Neural cell (in vitro differentiated cells): ENCODE data around the gene STRA6. TPM values are rescaled to one million over a fixed set of nuclear protein-coding genes. Genes with fewer than 3 reads are reported as not detected.

Experiments used
- H2AFZ ChIP-seq: fragments of 200-600, 300-800 bp; sonication (generic), shearing (Covaris generic); 2 replicates; pipeline ENCODE4 v1.6.0; 2014; ENCODE audit warnings: low read depth, mild to moderate bottlenecking, antibody characterized with exemption, low read length, moderate library complexity
- H3F3A ChIP-seq: fragments of 200-600 bp; shearing (Covaris generic); 2 replicates; pipeline ENCODE4 v1.6.1; 2016; ENCODE audit warnings: mild to moderate bottlenecking, moderate library complexity, mixed read lengths, antibody characterized with exemption, low read length; ENCODE audit not compliant: insufficient read depth, poor library complexity, severe bottlenecking
- H3K27ac ChIP-seq: fragments of 200-600, 300-800 bp; sonication (generic), shearing (Covaris generic); 2 replicates; pipeline ENCODE4 v1.5.1; 2014; ENCODE audit warnings: mild to moderate bottlenecking, low read length, moderate library complexity
- H3K27me3 ChIP-seq: fragments of 300-800, 200-600 bp; sonication (generic), shearing (Covaris generic); 2 replicates; pipeline ENCODE4 v1.6.0; 2014; ENCODE audit warnings: mild to moderate bottlenecking, low read depth, low read length, moderate library complexity; ENCODE audit not compliant: insufficient read depth
- H3K36me3 ChIP-seq: fragments of 300-800, 200-600 bp; sonication (generic), shearing (Covaris generic); 2 replicates; pipeline ENCODE4 v1.5.1; 2014; ENCODE audit warnings: mild to moderate bottlenecking, antibody characterized with exemption, low read length, moderate library complexity; ENCODE audit not compliant: insufficient read depth
- H3K4me2 ChIP-seq: fragments of 300-800, 200-600 bp; sonication (generic), shearing (Covaris generic); 2 replicates; pipeline ENCODE4 v1.6.0; 2014; ENCODE audit warnings: mild to moderate bottlenecking, low read length
- H3K4me3 ChIP-seq: fragments of 300-800, 200-600 bp; sonication (generic), shearing (Covaris generic); 2 replicates; pipeline ENCODE4 v1.5.1; 2014; ENCODE audit warnings: mild to moderate bottlenecking, low read length, moderate library complexity
- H3K79me2 ChIP-seq: fragments of 200-600 bp; shearing (Covaris generic); replicated peaks from 2 replicates; pipeline ENCODE4 v1.6.0; 2014; ENCODE audit warnings: mild to moderate bottlenecking, low read length, moderate library complexity; ENCODE audit not compliant: insufficient read depth
- H3K9ac ChIP-seq: fragments of 300-800, 200-600 bp; sonication (generic), shearing (Covaris generic); 2 replicates; pipeline ENCODE4 v1.6.1; 2016; ENCODE audit warnings: mild to moderate bottlenecking, low read length, mixed read lengths
- H3K9me2 ChIP-seq: fragments of 200-600 bp; shearing (Covaris generic); 2 replicates; pipeline ENCODE4 v1.6.1; 2016; ENCODE audit warnings: mild to moderate bottlenecking, low read length, mixed read lengths; ENCODE audit not compliant: insufficient read depth
- H3K9me3 ChIP-seq: fragments of 200-600, 300-800 bp; sonication (generic), shearing (Covaris generic); 2 replicates; pipeline ENCODE4 v1.6.1; 2016; ENCODE audit warnings: mild to moderate bottlenecking, mixed run types, low read length, moderate library complexity, mixed read lengths
- H4K20me1 ChIP-seq: fragments of 200-600 bp; shearing (Covaris generic); 2 replicates; pipeline ENCODE4 v1.6.1; 2016; ENCODE audit warnings: mild to moderate bottlenecking, mixed run types; ENCODE audit not compliant: insufficient read depth
- EP300 ChIP-seq: fragments of 450-650 bp; conservative IDR thresholded peaks from 2 replicates; pipeline ENCODE4 v1.6.1; 2014; ENCODE audit warnings: antibody characterized with exemption, mild to moderate bottlenecking, moderate library complexity; ENCODE audit not compliant: poor library complexity, severe bottlenecking
- EZH2 ChIP-seq: fragments of 200-600, 300-800 bp; shearing (Covaris generic), sonication (generic); IDR thresholded peaks from 2 replicates; pipeline ENCODE4 v1.6.1; 2014; ENCODE audit warnings: antibody characterized with exemption, low read length, borderline replicate concordance, mild to moderate bottlenecking; ENCODE audit not compliant: insufficient read depth, poor library complexity, severe bottlenecking
- MXI1 ChIP-seq: fragments of 450-650 bp; conservative IDR thresholded peaks from 2 replicates; pipeline ENCODE4 v1.6.1; 2014; ENCODE audit warnings: antibody characterized with exemption, mild to moderate bottlenecking; ENCODE audit not compliant: poor library complexity, severe bottlenecking
- POLR2AphosphoS5 ChIP-seq: IDR thresholded peaks from 2 replicates; pipeline ENCODE4 v1.6.1; 2012
- RAD21 ChIP-seq: fragments of 450-650 bp; conservative IDR thresholded peaks from 2 replicates; pipeline ENCODE4 v1.6.1; 2014; ENCODE audit warnings: antibody characterized with exemption, mild to moderate bottlenecking, moderate library complexity
- SMC3 ChIP-seq: fragments of 450-650 bp; conservative IDR thresholded peaks from 2 replicates; pipeline ENCODE4 v1.6.1; 2014; ENCODE audit warnings: antibody characterized with exemption, mild to moderate bottlenecking, moderate library complexity; ENCODE audit not compliant: poor library complexity
- TAF1 ChIP-seq: IDR thresholded peaks from 2 replicates; pipeline ENCODE4 v1.6.1; 2012; ENCODE audit warnings: low read depth
- polyA plus RNA-seq: library from polyadenylated mRNA; depleted of rRNA; stranded (reverse); fragments of >200 nt; gene quantifications from 2 replicates; pipeline ENCODE4 v1.2.3, GENCODE V29; 2014
- TF ChIP-seq, protein P1 (sequence below): IDR thresholded peaks from 2 replicates; pipeline ENCODE4 v1.6.1; 2012; ENCODE audit warnings: borderline replicate concordance
- TF ChIP-seq, protein P2 (sequence below): fragments of 450-650 bp; IDR thresholded peaks from 2 replicates; pipeline ENCODE4 v1.5.1; 2014; ENCODE audit warnings: antibody characterized with exemption, mild to moderate bottlenecking, moderate library complexity; ENCODE audit not compliant: poor library complexity, severe bottlenecking

Gene STRA6
- polyA plus RNA-seq, 1 donor from 2014 or later: 4.4 TPM

DNA sequence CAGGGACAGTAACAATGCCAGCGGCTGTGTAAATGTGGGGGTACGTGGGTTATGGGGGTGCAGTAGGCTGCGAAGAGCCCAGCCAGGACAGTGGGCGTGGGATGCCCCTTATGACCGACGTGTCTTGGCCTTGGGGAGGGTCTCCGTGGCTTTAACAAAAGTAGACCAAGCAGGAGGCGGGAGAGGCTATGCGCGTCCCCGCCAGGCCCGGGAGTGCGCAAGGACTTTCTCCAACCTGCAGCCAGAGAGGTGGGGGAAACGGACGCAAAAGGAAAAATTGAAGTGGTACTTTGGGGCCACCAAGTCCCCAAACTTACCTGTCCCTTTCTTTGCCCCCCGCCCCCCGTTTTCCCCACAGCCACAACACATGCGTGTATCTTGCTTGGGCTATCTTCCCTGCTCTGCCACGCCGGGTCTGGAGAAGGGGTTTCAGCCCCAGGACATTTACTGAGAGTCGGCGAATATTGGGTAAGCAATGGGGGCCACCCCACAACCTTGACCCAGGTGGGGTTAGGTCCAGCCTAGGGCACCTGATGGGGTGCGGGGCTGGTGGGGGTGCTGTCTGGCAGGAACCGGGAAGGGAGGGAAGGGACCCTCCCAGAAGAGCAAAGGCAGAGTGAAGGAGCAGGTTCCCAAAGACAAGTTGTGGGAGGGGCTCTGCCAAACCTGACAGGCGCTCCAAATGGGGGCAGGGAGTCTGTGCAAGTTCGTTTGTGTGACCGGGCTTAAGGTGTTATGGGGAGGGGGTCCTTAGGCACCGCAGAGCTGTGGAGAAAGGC is 71.5 kb downstream of the STRA6 start:
- Histone ChIP-seq H2AFZ (no peak overlapping the region), H3K27ac (peak overlapping the region; percentile 100), H3K27me3 (no peaks in the 10 kb centered on the region), H4K20me1 (no peaks in the 10 kb centered on the region), H3K9me3 (peaks cover 30% of the 10 kb centered on the region), H3K4me2 (peak overlapping the region; percentile 94), H3K79me2 (peaks cover 88% of the 10 kb centered on the region), H3K4me3 (peak overlapping the region; percentile 95), H3K9me2 (no peaks in the 10 kb centered on the region), H3K9ac (peak overlapping the region; percentile 100), H3K36me3 (peaks cover 31% of the 10 kb centered on the region), H3F3A (peaks cover 13% of the 10 kb centered on the region)
- TF ChIP-seq, protein P1, sequence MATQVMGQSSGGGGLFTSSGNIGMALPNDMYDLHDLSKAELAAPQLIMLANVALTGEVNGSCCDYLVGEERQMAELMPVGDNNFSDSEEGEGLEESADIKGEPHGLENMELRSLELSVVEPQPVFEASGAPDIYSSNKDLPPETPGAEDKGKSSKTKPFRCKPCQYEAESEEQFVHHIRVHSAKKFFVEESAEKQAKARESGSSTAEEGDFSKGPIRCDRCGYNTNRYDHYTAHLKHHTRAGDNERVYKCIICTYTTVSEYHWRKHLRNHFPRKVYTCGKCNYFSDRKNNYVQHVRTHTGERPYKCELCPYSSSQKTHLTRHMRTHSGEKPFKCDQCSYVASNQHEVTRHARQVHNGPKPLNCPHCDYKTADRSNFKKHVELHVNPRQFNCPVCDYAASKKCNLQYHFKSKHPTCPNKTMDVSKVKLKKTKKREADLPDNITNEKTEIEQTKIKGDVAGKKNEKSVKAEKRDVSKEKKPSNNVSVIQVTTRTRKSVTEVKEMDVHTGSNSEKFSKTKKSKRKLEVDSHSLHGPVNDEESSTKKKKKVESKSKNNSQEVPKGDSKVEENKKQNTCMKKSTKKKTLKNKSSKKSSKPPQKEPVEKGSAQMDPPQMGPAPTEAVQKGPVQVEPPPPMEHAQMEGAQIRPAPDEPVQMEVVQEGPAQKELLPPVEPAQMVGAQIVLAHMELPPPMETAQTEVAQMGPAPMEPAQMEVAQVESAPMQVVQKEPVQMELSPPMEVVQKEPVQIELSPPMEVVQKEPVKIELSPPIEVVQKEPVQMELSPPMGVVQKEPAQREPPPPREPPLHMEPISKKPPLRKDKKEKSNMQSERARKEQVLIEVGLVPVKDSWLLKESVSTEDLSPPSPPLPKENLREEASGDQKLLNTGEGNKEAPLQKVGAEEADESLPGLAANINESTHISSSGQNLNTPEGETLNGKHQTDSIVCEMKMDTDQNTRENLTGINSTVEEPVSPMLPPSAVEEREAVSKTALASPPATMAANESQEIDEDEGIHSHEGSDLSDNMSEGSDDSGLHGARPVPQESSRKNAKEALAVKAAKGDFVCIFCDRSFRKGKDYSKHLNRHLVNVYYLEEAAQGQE: no peak
- TF ChIP-seq POLR2AphosphoS5 (peak; percentile 4), TAF1 (peak; percentile 6)

DNA sequence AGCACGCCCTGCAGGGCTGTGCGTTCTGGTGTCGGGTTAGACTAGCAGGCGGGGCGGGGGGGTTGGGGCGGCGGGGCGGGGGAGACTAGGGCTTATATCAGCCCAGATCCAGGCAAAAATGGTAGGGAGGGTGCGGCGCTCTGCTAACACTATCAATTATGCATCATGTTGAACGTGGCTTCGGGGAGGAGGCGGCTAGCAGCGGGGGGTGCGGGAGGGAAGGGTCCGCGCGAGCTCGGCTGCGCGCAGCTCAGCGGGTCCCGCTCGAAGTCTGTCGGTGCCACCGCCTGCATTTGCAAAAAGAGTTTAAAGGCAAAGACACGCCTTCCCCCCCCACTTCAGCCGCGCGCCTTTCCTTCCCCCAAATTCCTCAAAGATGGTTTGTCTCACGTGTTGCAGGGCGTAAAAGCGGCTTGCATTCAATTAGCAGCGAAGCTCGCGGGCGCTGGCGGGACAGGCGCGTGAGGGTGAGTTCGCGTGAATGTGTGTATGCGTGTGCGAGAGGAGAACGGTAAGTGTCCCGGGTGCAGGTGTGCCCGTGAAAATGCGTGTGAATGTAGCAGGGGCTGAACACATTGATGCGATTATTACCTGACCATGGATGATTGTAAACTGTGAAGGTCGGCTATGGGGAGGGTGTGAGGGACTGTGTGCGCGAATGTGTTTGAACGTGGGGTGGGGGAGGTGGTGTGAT is 72.3 kb downstream of the STRA6 start, which contains the start of gene ISLR2:
Gene ISLR2 (plus strand): TSS at position 432 of the 694 bp plus-strand sequence. CDS start 2,169 bp downstream, outside the sequence.
- Histone ChIP-seq H3K27ac (peak within 1 kb of the TSS; percentile 100), H3K27me3 (no peaks in the 10 kb centered on the region), H3K9ac (peak within 1 kb of the TSS; percentile 100), H3F3A (peaks cover 13% of the 10 kb centered on the region), H4K20me1 (no peaks in the 10 kb centered on the region), H3K9me3 (peaks cover 30% of the 10 kb centered on the region), H3K4me3 (peak within 1 kb of the TSS; percentile 95), H3K4me2 (peak within 1 kb of the TSS; percentile 100), H3K79me2 (peaks cover 87% of the 10 kb centered on the region), H2AFZ (no peak within 1 kb of the TSS), H3K9me2 (no peaks in the 10 kb centered on the region), H3K36me3 (peaks cover 31% of the 10 kb centered on the region)
- TF ChIP-seq MXI1 (peak; percentile 59), SMC3 (peak; percentile 37), POLR2AphosphoS5 (peak; percentile 73), TAF1 (no peak), RAD21 (peak; percentile 31), EP300 (peak; percentile 33), EZH2 (no peak)
- TF ChIP-seq, protein P2, sequence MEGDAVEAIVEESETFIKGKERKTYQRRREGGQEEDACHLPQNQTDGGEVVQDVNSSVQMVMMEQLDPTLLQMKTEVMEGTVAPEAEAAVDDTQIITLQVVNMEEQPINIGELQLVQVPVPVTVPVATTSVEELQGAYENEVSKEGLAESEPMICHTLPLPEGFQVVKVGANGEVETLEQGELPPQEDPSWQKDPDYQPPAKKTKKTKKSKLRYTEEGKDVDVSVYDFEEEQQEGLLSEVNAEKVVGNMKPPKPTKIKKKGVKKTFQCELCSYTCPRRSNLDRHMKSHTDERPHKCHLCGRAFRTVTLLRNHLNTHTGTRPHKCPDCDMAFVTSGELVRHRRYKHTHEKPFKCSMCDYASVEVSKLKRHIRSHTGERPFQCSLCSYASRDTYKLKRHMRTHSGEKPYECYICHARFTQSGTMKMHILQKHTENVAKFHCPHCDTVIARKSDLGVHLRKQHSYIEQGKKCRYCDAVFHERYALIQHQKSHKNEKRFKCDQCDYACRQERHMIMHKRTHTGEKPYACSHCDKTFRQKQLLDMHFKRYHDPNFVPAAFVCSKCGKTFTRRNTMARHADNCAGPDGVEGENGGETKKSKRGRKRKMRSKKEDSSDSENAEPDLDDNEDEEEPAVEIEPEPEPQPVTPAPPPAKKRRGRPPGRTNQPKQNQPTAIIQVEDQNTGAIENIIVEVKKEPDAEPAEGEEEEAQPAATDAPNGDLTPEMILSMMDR: no peak
- TF ChIP-seq, protein P1: peak; percentile 90
